ENCODE measurements around the gene CCNL1.
"Not testable (repeated sequence)": the region's sequence is repeated elsewhere in the genome, so short reads cannot be mapped to it uniquely, and the experiment has no call there.

Gene CCNL1

GRCh38 chr3:157159762-157160657 lies at the start of gene CCNL1:
CCNL1 (minus strand) TSS chr3:157160147; CDS start chr3:157160094, 53 bp downstream.
- peak; percentile 90 to 92 (median 92) for DNase-seq (ENCODE audit: low read depth in 3 of 3, low spot score in 1 of 3)

DNA sequence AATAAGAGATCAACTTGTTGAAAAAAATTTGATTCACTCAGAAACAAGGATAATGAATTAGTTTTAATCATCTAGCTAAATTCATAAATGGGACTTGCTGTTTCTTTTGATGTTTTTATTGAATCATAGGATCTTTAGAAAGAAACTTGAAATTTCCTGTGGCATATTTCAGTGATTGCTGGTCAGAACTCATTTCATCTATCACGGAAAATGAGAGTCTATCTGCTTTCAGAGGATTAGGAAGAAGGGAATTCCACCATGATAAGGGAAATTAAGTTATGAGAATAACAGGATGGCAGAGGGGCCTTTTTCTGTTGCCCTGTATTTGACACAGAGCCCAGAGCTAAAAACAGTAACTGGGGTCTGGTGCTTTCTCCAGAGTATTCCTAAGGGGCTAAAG lies 44.9 kb upstream of the CCNL1 start:
- no peak for DNase-seq (ENCODE audit: low read depth in 3 of 3, low spot score in 1 of 3)

GRCh38 chr3:157204431-157204830 lies 44.5 kb upstream of the CCNL1 start:
- no peak for DNase-seq (ENCODE audit: low read depth in 3 of 3, low spot score in 1 of 3)

DNA sequence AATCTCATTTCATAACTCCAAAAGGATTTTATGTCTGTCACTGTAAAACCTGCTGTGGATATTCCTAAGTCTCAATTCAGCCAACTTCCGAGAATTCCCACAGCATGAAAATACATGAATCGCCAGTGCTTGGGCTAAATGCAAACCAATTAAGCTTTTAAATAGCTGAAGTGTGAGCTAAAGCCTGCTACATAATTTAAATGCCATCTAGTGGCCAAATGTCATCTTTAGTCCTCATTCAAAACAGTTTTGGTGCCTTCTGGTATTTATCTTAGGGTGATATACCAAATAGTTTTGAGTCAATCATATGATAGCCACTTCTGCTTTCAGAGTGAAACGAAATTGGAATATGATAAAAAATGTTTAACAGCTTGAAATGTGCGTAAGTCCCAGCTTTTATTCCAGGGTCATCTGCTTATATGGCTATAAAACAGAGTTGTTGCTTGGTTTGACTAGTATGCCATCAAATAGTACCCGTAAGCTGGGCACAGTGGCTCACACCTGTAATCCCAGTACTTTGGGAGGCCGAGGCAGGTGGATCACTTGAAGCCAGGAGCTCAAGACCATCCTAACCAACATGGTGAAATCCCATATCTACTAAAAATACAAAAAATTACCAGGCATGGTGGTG lies 41.8 kb upstream of the CCNL1 start:
- DNase-seq (ENCODE audit: low read depth in 3 of 3, low spot score in 1 of 3), result no peak

DNA sequence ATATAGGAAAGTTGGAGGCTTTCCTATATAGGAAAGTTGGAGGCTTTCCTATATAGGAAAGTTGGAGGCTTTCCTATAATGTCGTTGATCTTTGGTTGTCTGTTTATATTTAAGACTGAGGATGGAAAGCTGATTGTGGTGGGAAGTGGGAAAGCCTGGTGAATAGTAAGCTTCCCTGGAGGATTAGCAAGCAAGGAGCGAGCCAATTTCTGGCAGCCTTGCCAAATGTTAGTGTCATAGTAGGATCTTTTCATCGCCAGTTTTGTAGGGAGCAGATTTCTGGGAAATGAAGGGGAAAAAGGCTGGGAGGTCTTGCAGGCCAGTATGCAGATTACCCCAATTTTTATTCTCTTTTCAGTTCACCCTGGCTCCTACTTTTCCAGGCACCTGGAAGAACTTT lies 39.9 kb upstream of the CCNL1 start:
- no peak for DNase-seq (ENCODE audit: low read depth in 3 of 3, low spot score in 1 of 3)

GRCh38 chr3:157195965-157196364 lies 36.0 kb upstream of the CCNL1 start:
- DNase-seq (ENCODE audit: low read depth in 3 of 3, low spot score in 1 of 3), result no peak

GRCh38 chr3:157191149-157191548 lies 31.2 kb upstream of the CCNL1 start:
- not testable (repeated sequence) for DNase-seq (ENCODE audit: low read depth in 3 of 3, low spot score in 1 of 3)

DNA sequence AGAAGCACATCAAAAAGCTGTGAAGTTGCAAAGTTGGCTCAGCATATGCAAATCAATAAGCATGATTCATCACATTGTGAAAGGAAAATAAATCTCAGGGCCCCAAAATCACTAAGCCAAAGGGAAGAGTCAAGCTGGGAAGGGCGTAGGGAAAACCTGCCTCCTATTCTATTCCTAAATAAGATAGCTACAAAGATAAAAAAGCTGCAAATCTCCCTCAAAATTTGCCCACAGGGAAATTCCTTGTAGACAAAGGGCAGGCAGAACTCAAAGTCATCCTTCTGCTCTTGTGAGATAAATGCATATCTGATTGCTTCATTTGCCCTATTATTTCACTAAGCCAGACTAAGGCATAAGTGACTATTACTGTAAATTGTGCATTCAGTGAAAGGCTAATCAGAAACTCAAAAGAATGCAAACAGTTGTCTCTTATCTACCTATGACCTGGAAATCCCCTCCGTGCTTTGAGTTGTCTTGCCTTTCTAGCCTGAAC lies 30.5 kb upstream of the CCNL1 start:
- no peak for DNase-seq (ENCODE audit: low read depth in 3 of 3, low spot score in 1 of 3)

DNA sequence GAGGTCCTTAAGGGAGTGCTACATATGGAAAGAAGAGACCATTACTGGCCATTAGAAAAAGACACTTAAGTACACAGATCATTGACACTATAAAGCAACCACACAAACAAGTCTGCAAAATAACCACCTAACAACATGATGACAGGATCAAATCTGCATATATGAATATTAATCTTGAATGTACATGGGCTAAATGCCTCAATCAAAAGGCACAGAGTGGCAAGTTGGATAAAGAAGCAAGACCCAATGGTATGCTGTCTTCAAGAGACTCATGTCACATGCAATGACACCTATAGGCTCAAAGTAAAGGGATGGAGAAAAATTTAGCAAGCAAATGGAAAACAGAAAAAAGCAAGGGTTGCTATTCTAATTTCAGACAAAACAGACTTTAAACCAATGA lies 28.4 kb upstream of the CCNL1 start:
- no peak for DNase-seq (ENCODE audit: low read depth in 3 of 3, low spot score in 1 of 3)

GRCh38 chr3:157182879-157183278 lies 22.9 kb upstream of the CCNL1 start:
- no peak for DNase-seq (ENCODE audit: low read depth in 3 of 3, low spot score in 1 of 3)

- no peak for DNase-seq (ENCODE audit: low read depth in 3 of 3, low spot score in 1 of 3)
Observed at GRCh38 chr3:157180262-157180661, 20.3 kb upstream of the CCNL1 start.

- DNase-seq (ENCODE audit: low read depth in 3 of 3, low spot score in 1 of 3), result no peak
Observed at GRCh38 chr3:157179365-157179803, 19.4 kb upstream of the CCNL1 start.

DNA sequence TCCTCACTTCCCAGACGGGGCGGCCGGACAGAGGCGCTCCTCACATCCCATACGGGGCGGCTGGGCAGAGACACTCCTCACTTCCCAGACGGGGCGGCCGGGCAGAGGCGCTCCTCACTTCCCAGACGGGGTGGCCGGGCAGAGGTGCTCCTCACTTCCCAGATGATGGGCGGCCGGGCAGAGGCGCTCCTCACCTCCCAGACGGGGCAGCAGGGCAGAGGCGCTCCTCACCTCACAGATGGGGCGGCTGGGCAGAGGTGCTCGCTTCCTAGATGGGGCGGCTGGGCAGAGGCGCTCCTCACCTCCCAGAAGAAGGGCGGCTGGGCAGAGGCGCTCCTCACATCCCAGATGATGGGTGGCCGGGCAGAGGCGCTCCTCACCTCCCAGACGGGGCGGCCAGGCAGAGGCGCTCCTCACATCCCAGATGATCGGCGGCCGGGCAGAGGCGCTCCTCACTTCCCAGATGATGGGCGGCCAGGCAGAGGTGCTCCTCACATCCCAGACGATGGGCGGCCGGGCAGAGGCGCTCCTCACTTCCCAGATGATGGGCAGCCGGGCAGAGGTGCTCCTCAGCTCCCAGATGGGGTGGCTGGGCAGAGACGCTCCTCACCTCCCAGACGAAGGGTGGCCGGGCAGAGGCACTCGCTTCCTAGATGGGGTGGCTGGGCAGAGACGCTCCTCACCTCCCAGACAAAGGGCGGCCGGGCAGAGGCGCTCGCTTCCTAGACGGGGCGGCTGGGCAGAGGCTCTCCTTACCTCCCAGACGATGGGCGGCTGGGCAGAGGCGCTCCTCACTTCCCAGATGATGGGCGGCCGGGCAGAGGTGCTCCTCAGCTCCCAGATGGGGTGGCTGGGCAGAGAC lies 18.8 kb upstream of the CCNL1 start:
- not testable (repeated sequence) for DNase-seq (ENCODE audit: low read depth in 3 of 3, low spot score in 1 of 3)

DNA sequence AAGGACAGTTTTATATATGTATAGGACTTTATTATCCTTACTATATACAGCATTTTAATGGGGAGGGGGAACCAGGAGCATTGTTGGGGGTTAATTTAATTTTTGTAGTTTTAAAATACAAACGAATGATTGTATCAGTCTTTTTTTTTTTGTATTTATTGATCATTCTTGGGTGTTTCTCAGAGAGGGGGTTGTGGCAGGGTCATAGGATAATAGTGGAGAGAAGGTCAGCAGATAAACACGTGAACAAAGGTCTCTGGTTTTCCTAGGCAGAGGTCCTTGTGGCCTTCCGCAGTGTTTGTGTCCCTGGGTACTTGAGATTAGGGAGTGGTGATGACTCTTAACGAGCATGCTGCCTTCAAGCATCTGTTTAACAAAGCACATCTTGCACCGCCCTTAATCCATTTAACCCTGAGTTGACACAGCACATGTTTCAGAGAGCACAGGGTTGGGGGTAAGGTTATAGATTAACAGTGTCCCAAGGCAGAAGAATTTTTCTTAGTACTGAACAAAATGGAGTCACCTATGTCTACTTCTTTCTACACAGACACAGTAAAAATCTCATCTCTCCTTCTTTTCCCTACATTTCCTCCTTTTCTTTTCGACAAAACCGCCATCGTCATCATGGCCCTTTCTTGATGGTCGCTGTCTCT lies 18.0 kb upstream of the CCNL1 start:
- not testable (repeated sequence) for DNase-seq (ENCODE audit: low read depth in 3 of 3, low spot score in 1 of 3)

DNA sequence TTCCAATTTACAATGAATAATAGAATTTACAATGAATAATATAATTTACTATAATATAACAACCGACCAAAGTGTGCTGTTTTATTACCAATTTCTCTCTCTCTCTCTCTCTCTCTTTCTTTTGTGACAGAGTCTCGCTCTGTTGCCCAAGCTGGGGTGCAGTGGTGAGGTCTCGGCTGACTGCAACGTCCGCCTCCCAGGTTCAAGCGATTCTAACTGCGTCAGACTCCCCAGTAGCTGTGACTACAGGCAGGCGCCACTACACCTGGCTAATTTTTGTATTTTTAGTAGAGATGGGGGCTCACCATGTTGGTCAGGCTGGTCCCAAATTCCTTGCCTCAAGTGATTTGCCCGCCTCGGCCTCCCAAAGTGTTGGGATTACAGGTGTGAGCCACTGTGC lies 17.0 kb upstream of the CCNL1 start:
- DNase-seq (ENCODE audit: low read depth in 3 of 3, low spot score in 1 of 3), result no peak

GRCh38 chr3:157175691-157176507 lies 16.0 kb upstream of the CCNL1 start:
- DNase-seq (ENCODE audit: low read depth in 3 of 3, low spot score in 1 of 3), result no peak

- DNase-seq (ENCODE audit: low read depth in 3 of 3, low spot score in 1 of 3), result peak; percentile 90 to 97 (median 97)
Observed at GRCh38 chr3:157174649-157175498, 14.9 kb upstream of the CCNL1 start.

DNA sequence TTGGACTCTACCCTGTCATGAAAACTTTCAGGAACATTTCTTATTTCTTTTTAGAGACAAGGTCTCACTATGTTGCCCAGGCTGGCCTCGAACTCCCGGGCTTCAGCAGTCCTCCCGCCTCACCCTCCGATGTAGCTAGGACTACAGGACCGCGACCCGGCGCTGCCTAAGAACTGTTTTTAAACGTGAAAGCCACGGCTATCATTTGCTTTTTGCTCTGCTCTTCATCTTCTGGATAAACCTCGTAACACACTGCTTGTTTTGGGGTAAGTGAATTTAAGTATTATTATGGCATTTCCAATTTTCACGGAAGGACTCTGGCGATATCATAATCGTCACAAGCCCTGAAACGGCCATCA lies 14.3 kb upstream of the CCNL1 start:
- no peak for DNase-seq (ENCODE audit: low read depth in 3 of 3, low spot score in 1 of 3)

DNA sequence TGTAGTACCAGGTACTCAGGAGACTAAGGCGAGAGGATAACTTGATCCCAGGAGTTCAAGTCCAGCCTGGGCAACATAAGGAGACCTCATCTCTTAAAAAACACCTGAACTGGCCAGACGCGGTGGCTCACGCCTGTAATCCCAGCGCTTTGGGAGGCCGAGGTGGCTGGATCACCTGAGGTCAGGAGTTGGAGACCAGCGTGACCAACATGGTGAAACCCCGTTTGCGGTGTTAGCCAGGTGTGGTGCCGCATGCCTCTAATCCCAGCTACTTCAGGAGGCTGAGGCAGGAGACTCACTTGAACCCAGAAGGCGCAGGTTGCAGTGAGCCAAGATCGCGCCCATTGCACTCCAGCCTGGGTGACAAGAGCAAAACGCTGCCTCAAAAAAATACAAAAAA lies 13.4 kb upstream of the CCNL1 start:
- DNase-seq (ENCODE audit: low read depth in 3 of 3, low spot score in 1 of 3), result not testable (repeated sequence)

Data from stimulated activated CD4-positive, alpha-beta T cell treated with anti-CD3 and anti-CD28 coated beads, TNF-alpha, amount 100 ng/mL, for 1 hour (primary cell).